Neutrophil (primary cell): ENCODE data around the gene PLXDC2.

Experiments used
- H3K27ac ChIP-seq: fragments of 200-600 bp; sonication (generic); 2 replicates; pipeline ENCODE4 v1.5.1; 2016; ENCODE audit warnings: mild to moderate bottlenecking, moderate library complexity
- H3K27me3 ChIP-seq: fragments of 200-600 bp; sonication (generic); 2 replicates; pipeline ENCODE4 v1.6.0; 2016; ENCODE audit warnings: mild to moderate bottlenecking
- H3K36me3 ChIP-seq: fragments of 200-600 bp; sonication (generic); 2 replicates; pipeline ENCODE4 v1.5.1; 2017
- H3K4me1 ChIP-seq, 2 experiments: fragments of 200-600 bp in 1 of 2; sonication (generic) in 1 of 2; 1 replicate in 1 of 2; 2 replicates in 1 of 2; pipeline versions ENCODE4 v1.5.1 to v1.6.1; 2013 to 2016; ENCODE audit warnings: low read depth in 1 of 2, low read length in 1 of 2, mild to moderate bottlenecking in 1 of 2, moderate library complexity in 1 of 2; ENCODE audit not compliant: control insufficient read depth in 1 of 2, insufficient read depth in 1 of 2
- H3K4me3 ChIP-seq, 2 experiments: fragments of 200-600 bp in 1 of 2; sonication (generic) in 1 of 2; 1 replicate in 1 of 2; 2 replicates in 1 of 2; pipeline ENCODE4 v1.5.1; 2013 to 2016; ENCODE audit warnings: low read depth in 1 of 2, low read length in 1 of 2, mild to moderate bottlenecking in 1 of 2, moderate library complexity in 1 of 2
- H3K9me3 ChIP-seq: fragments of 200-600 bp; sonication (generic); 2 replicates; pipeline ENCODE4 v1.5.1; 2016
- CTCF ChIP-seq: fragments of 200-600 bp; sonication (generic); IDR thresholded peaks from 2 replicates; pipeline ENCODE4 v1.5.1; 2016; ENCODE audit warnings: antibody characterized with exemption

PLXDC2 gene

GRCh38 chr10:19961076-19962053, 145.1 kb downstream of the PLXDC2 start:
- no peaks in the 10 kb centered on the region for H3K9me3 ChIP-seq
- H3K4me3 ChIP-seq, result no peak overlapping the region
- H3K4me1 ChIP-seq, result no peaks in the 10 kb centered on the region
- no peaks in the 10 kb centered on the region for H3K27me3 ChIP-seq
- no peak for TF ChIP-seq CTCF
- H3K36me3 ChIP-seq, result no peaks in the 10 kb centered on the region
- H3K27ac ChIP-seq, result no peak overlapping the region

GRCh38 chr10:19964625-19965024, 148.4 kb downstream of the PLXDC2 start:
- Histone ChIP-seq H3K27me3 (no peaks in the 10 kb centered on the region), H3K4me1 (no peaks in the 10 kb centered on the region), H3K27ac (no peak overlapping the region), H3K4me3 (no peak overlapping the region), H3K9me3 (no peaks in the 10 kb centered on the region), H3K36me3 (no peaks in the 10 kb centered on the region)
- TF ChIP-seq CTCF, result no peak

GRCh38 chr10:19966751-19967150, 150.5 kb downstream of the PLXDC2 start:
- Histone ChIP-seq H3K9me3 (no peaks in the 10 kb centered on the region), H3K27me3 (no peaks in the 10 kb centered on the region)
- TF ChIP-seq CTCF, result no peak

GRCh38 chr10:19967981-19968380, 151.7 kb downstream of the PLXDC2 start:
- H3K27me3 ChIP-seq, result no peaks in the 10 kb centered on the region
- no peak overlapping the region for H3K4me3 ChIP-seq
- no peaks in the 10 kb centered on the region for H3K4me1 ChIP-seq
- no peak overlapping the region for H3K27ac ChIP-seq
- no peaks in the 10 kb centered on the region for H3K36me3 ChIP-seq
- no peaks in the 10 kb centered on the region for H3K9me3 ChIP-seq
- TF ChIP-seq CTCF, result no peak

More at GRCh38 chr10:19966751-19967150, 150.5 kb downstream of the PLXDC2 start:
- no peaks in the 10 kb centered on the region for H3K36me3 ChIP-seq
- no peak overlapping the region for H3K4me3 ChIP-seq
- H3K27ac ChIP-seq, result no peak overlapping the region
- H3K4me1 ChIP-seq, result no peaks in the 10 kb centered on the region

GRCh38 chr10:19968745-19969144, 152.5 kb downstream of the PLXDC2 start:
- H3K4me1 ChIP-seq, result no peaks in the 10 kb centered on the region

More at GRCh38 chr10:19968745-19969144, 152.5 kb downstream of the PLXDC2 start:
- Histone ChIP-seq H3K36me3 (no peaks in the 10 kb centered on the region), H3K9me3 (no peaks in the 10 kb centered on the region), H3K4me3 (no peak overlapping the region), H3K27ac (no peak overlapping the region), H3K27me3 (no peaks in the 10 kb centered on the region)
- no peak for TF ChIP-seq CTCF
